Body of pancreas (tissue), 4 donors: ENCODE results near the gene TNFRSF18.

Experiments
- CTCF ChIP-seq, 7 experiments: fragments of 450-650 bp in 4 of 7; fragments of 200-600 bp in 3 of 7; sonication (generic) in 3 of 7; IDR thresholded peaks; one replicate each; pipeline ENCODE4 v1.5.1; 2016 to 2019; ENCODE audit warnings: antibody characterized with exemption in 7 of 7
- POLR2A ChIP-seq, 3 donors: fragments of 450-650 bp; IDR thresholded peaks; one replicate each; pipeline ENCODE4 v1.6.1; 2016; ENCODE audit warnings: antibody characterized with exemption in 3 of 3, mild to moderate bottlenecking in 2 of 3

GRCh38 chr1:1194723-1195122 lies 11.7 kb downstream of the TNFRSF18 start:
- TF ChIP-seq POLR2A (IDR thresholded peaks at IDR 0.05): no peak
- TF ChIP-seq CTCF (IDR thresholded peaks at IDR 0.05): no peak
